Measurements from ENCODE around the gene DSTN.

DSTN gene

GRCh38 chr20:17637985-17638640 lies 68.2 kb downstream of the DSTN start:
- H3K27ac Mint-ChIP-seq: no peak overlapping the region
- peaks cover 8% of the 10 kb centered on the region for H3K4me1 Mint-ChIP-seq
- ATAC-seq: no peak
- no peaks in the 10 kb centered on the region for H3K27me3 Mint-ChIP-seq
- peaks cover 32% of the 10 kb centered on the region for H3K36me3 Mint-ChIP-seq
- no peaks in the 10 kb centered on the region for H3K9me3 Mint-ChIP-seq
- H3K4me3 Mint-ChIP-seq: no peak overlapping the region

- H3K36me3 Mint-ChIP-seq: peaks cover 27% of the 10 kb centered on the region
- no peak overlapping the region for H3K27ac Mint-ChIP-seq
- H3K9me3 Mint-ChIP-seq: no peaks in the 10 kb centered on the region
- H3K4me3 Mint-ChIP-seq: no peak overlapping the region
- H3K27me3 Mint-ChIP-seq: no peaks in the 10 kb centered on the region
- peaks cover 8% of the 10 kb centered on the region for H3K4me1 Mint-ChIP-seq
- no peak for ATAC-seq
Measured at GRCh38 chr20:17638835-17639407, 69.0 kb downstream of the DSTN start.

- no peaks in the 10 kb centered on the region for H3K9me3 Mint-ChIP-seq
- peaks cover 17% of the 10 kb centered on the region for H3K36me3 Mint-ChIP-seq
- no peak overlapping the region for H3K27ac Mint-ChIP-seq
- peaks cover under 1% of the 10 kb centered on the region for H3K4me1 Mint-ChIP-seq
- H3K27me3 Mint-ChIP-seq: no peaks in the 10 kb centered on the region
- ATAC-seq: no peak
- no peak overlapping the region for H3K4me3 Mint-ChIP-seq
Measured at GRCh38 chr20:17640146-17640874, 70.4 kb downstream of the DSTN start.

- no peak overlapping the region for H3K27ac Mint-ChIP-seq
- no peak overlapping the region for H3K4me3 Mint-ChIP-seq
- no peaks in the 10 kb centered on the region for H3K4me1 Mint-ChIP-seq
- no peak for ATAC-seq
- H3K36me3 Mint-ChIP-seq: peaks cover 14% of the 10 kb centered on the region
- H3K9me3 Mint-ChIP-seq: no peaks in the 10 kb centered on the region
- no peaks in the 10 kb centered on the region for H3K27me3 Mint-ChIP-seq
Measured at GRCh38 chr20:17640875-17641378, 71.1 kb downstream of the DSTN start.

GRCh38 chr20:17641520-17641964 lies 71.7 kb downstream of the DSTN start:
- Mint-ChIP-seq H3K27me3 (no peaks in the 10 kb centered on the region), H3K27ac (no peak overlapping the region), H3K4me1 (no peaks in the 10 kb centered on the region), H3K9me3 (no peaks in the 10 kb centered on the region), H3K36me3 (peaks cover 7% of the 10 kb centered on the region), H3K4me3 (no peak overlapping the region)
- ATAC-seq: no peak

GRCh38 chr20:17641993-17642392 lies 72.1 kb downstream of the DSTN start:
- no peak overlapping the region for H3K27ac Mint-ChIP-seq
- H3K4me3 Mint-ChIP-seq: no peak overlapping the region
- no peaks in the 10 kb centered on the region for H3K9me3 Mint-ChIP-seq
- ATAC-seq: no peak
- H3K4me1 Mint-ChIP-seq: no peaks in the 10 kb centered on the region
- H3K27me3 Mint-ChIP-seq: no peaks in the 10 kb centered on the region
- peaks cover 6% of the 10 kb centered on the region for H3K36me3 Mint-ChIP-seq

GRCh38 chr20:17642404-17643269 lies 72.8 kb downstream of the DSTN start:
- H3K36me3 Mint-ChIP-seq: peaks cover 6% of the 10 kb centered on the region
- no peaks in the 10 kb centered on the region for H3K9me3 Mint-ChIP-seq
- no peaks in the 10 kb centered on the region for H3K27me3 Mint-ChIP-seq
- H3K4me1 Mint-ChIP-seq: no peaks in the 10 kb centered on the region
- no peak for ATAC-seq
- no peak overlapping the region for H3K27ac Mint-ChIP-seq
- no peak overlapping the region for H3K4me3 Mint-ChIP-seq

- Mint-ChIP-seq H3K9me3 (no peaks in the 10 kb centered on the region), H3K27me3 (no peaks in the 10 kb centered on the region), H3K27ac (no peak overlapping the region), H3K4me3 (no peak overlapping the region), H3K4me1 (peaks cover 6% of the 10 kb centered on the region), H3K36me3 (peaks cover 6% of the 10 kb centered on the region)
- ATAC-seq: no peak
Measured at GRCh38 chr20:17643531-17644188, 73.8 kb downstream of the DSTN start.

- peaks cover 13% of the 10 kb centered on the region for H3K4me1 Mint-ChIP-seq
- H3K27me3 Mint-ChIP-seq: no peaks in the 10 kb centered on the region
- H3K27ac Mint-ChIP-seq: no peak overlapping the region
- no peak overlapping the region for H3K4me3 Mint-ChIP-seq
- ATAC-seq: no peak
- no peaks in the 10 kb centered on the region for H3K9me3 Mint-ChIP-seq
- peaks cover 6% of the 10 kb centered on the region for H3K36me3 Mint-ChIP-seq
Measured at GRCh38 chr20:17644451-17644850, 74.6 kb downstream of the DSTN start.

GRCh38 chr20:17645010-17645409 lies 75.1 kb downstream of the DSTN start:
- Mint-ChIP-seq H3K9me3 (no peaks in the 10 kb centered on the region), H3K4me1 (peaks cover 13% of the 10 kb centered on the region), H3K4me3 (no peak overlapping the region), H3K27me3 (no peaks in the 10 kb centered on the region), H3K36me3 (peaks cover 5% of the 10 kb centered on the region), H3K27ac (no peak overlapping the region)
- ATAC-seq: no peak

GRCh38 chr20:17645546-17646208 lies 75.8 kb downstream of the DSTN start:
- no peak for ATAC-seq
- no peak overlapping the region for H3K4me3 Mint-ChIP-seq
- no peaks in the 10 kb centered on the region for H3K9me3 Mint-ChIP-seq
- H3K4me1 Mint-ChIP-seq: peaks cover 13% of the 10 kb centered on the region
- no peaks in the 10 kb centered on the region for H3K27me3 Mint-ChIP-seq
- no peaks in the 10 kb centered on the region for H3K36me3 Mint-ChIP-seq
- no peak overlapping the region for H3K27ac Mint-ChIP-seq

GRCh38 chr20:17646209-17646960 lies 76.5 kb downstream of the DSTN start:
- Mint-ChIP-seq H3K4me1 (peaks cover 13% of the 10 kb centered on the region), H3K4me3 (no peak overlapping the region), H3K36me3 (no peaks in the 10 kb centered on the region), H3K27me3 (no peaks in the 10 kb centered on the region), H3K27ac (no peak overlapping the region), H3K9me3 (no peaks in the 10 kb centered on the region)
- no peak for ATAC-seq

- peaks cover 13% of the 10 kb centered on the region for H3K4me1 Mint-ChIP-seq
- no peak overlapping the region for H3K27ac Mint-ChIP-seq
- no peaks in the 10 kb centered on the region for H3K36me3 Mint-ChIP-seq
- H3K9me3 Mint-ChIP-seq: no peaks in the 10 kb centered on the region
- no peaks in the 10 kb centered on the region for H3K27me3 Mint-ChIP-seq
- no peak overlapping the region for H3K4me3 Mint-ChIP-seq
- no peak for ATAC-seq
Measured at GRCh38 chr20:17646961-17647301, 77.1 kb downstream of the DSTN start.

Data from stimulated activated memory B cell treated with anti-CD40 and anti-IgM and Interleukin-4, amounts not matched to agents 10 μg/mL and 1 μg/mL and 100 μg/mL, for 72 hours (primary cell).